Spleen (tissue), 11 donors: ENCODE data around the gene SLC39A8. TPM values are rescaled to one million over a fixed set of nuclear protein-coding genes. Genes with fewer than 3 reads are reported as not detected.

ENCODE experiments used
- DNase-seq: peaks from one replicate; pipeline ENCODE4 v3.0.0-alpha.2; 2020
- H3K27ac ChIP-seq, 8 donors: fragments of 200-600 bp; sonication (generic) in 7 of 8; 1 replicate in 4 of 8; 2 replicates in 4 of 8; pipeline versions ENCODE4 v1.5.0 to v1.8.0; 2016 to 2021; ENCODE audit warnings: inconsistent platforms in 4 of 8, mild to moderate bottlenecking in 4 of 8, moderate library complexity in 1 of 8
- H3K27me3 ChIP-seq, 7 donors: fragments of 200-600 bp; sonication (generic) in 6 of 7; replicated peaks in 1 of 7; 1 replicate in 4 of 7; 2 replicates in 3 of 7; pipeline versions ENCODE4 v1.5.0 to v1.8.0; 2016 to 2021; ENCODE audit warnings: inconsistent platforms in 3 of 7, mild to moderate bottlenecking in 1 of 7
- H3K36me3 ChIP-seq, 6 donors: fragments of 200-600 bp; sonication (generic) in 5 of 6; 1 replicate in 4 of 6; 2 replicates in 2 of 6; pipeline versions ENCODE4 v1.5.0 to v1.8.0; 2016 to 2021; ENCODE audit warnings: inconsistent platforms in 2 of 6
- H3K4me1 ChIP-seq, 6 donors: fragments of 200-600 bp; sonication (generic) in 5 of 6; 1 replicate in 3 of 6; 2 replicates in 3 of 6; pipeline versions ENCODE4 v1.5.0 to v1.8.0; 2016 to 2021; ENCODE audit warnings: inconsistent platforms in 3 of 6
- H3K4me3 ChIP-seq, 8 donors: fragments of 200-600 bp; sonication (generic) in 7 of 8; 1 replicate in 4 of 8; 2 replicates in 4 of 8; pipeline versions ENCODE4 v1.5.0 to v1.8.0; 2016 to 2021; ENCODE audit warnings: inconsistent platforms in 4 of 8, mild to moderate bottlenecking in 4 of 8, moderate library complexity in 2 of 8
- H3K9me3 ChIP-seq, 8 donors: fragments of 200-600 bp; sonication (generic) in 7 of 8; 1 replicate in 4 of 8; 2 replicates in 4 of 8; pipeline versions ENCODE4 v1.5.0 to v1.8.0; 2016 to 2021; ENCODE audit warnings: inconsistent platforms in 4 of 8
- CTCF ChIP-seq, 11 experiments: fragments of 200-600 bp in 7 of 11; fragments of 450-650 bp in 4 of 11; sonication (generic) in 4 of 11; IDR thresholded peaks in 8 of 11; conservative IDR thresholded peaks in 3 of 11; 1 replicate in 7 of 11; 2 replicates in 4 of 11; pipeline versions ENCODE4 v1.4.0 to v1.8.0; 2016 to 2021; ENCODE audit warnings: antibody characterized with exemption in 11 of 11, inconsistent platforms in 4 of 11, mild to moderate bottlenecking in 1 of 11
- POLR2A ChIP-seq, 3 donors: fragments of 450-650 bp; IDR thresholded peaks; one replicate each; pipeline ENCODE4 v1.5.1; 2017; ENCODE audit warnings: antibody characterized with exemption in 3 of 3, mild to moderate bottlenecking in 1 of 3
- POLR2AphosphoS5 ChIP-seq, 3 donors: sonication (generic); formaldehyde crosslinking; IDR thresholded peaks; one replicate each; pipeline ENCODE4 v1.5.1; 2017; ENCODE audit warnings: antibody characterized with exemption in 3 of 3
- WGBS, 5 donors: extraction: QIAGEN DNeasy Blood & Tissue Kit in 3 of 5; methylation state at CpG; one replicate each; pipeline versions ENCODE4 v1.1.5 to v1.1.7; 2013 to 2018; 5-methylcytosine and 5-hydroxymethylcytosine counted together
- intact Hi-C: fragments of 100-400 bp; cut with DNase I; formaldehyde crosslinking; loops from one replicate; pipeline ENCODE4 v1.15.0; 2023; ENCODE audit warnings: low total_unique reads
- polyA plus RNA-seq, 3 donors: library from polyadenylated mRNA; stranded (reverse); fragments of 200-250 nt; gene quantifications; one replicate each; pipeline ENCODE4 v1.2.1, GENCODE V29; 2013
- total RNA-seq, 7 donors: library from RNA; depleted of rRNA in 3 of 7; stranded (reverse); fragments of >200 nt in 3 of 7; fragmentation: NEBNext Ultra II Directional in 4 of 7; extraction: Animal tissue kit (Norgen Biotek cat#: 25700) in 4 of 7; gene quantifications; one replicate each; pipeline versions ENCODE4 v1.1.0 to v1.2.1, GENCODE V29; 2016 to 2021
- donor health status: healthy with polysubstance abuse.
- donor health status: DM: no; HTN: no; CAD: no; lungs with moderate emphysema.
- donor health status: DM: no; HTN: no; CAD: no.
- donor health status: Bipolar disorder and iron deficiency.
- donor health status: healthy.
- donor health status: DM: no; HTN: no; CAD: no.
- donor health status: DM: yes; HTN: yes; CAD: no.

The SLC39A8 gene
- total and polyA plus RNA-seq, 10 donors, result 4.5 to 21.7 (median 15.6) TPM

- H3K4me1 ChIP-seq, result peaks cover 0 to 11% (median 0%) of the 10 kb centered on the region in 6 donors
- no peaks in the 10 kb centered on the region for H3K9me3 ChIP-seq
- no peak for TF ChIP-seq CTCF (IDR thresholded peaks at IDR 0.05 in 8 of 11, conservative IDR thresholded peaks at IDR 0.05 in 3 of 11)
- TF ChIP-seq POLR2AphosphoS5 (IDR thresholded peaks at IDR 0.05), result no peak
- no peak for TF ChIP-seq POLR2A (IDR thresholded peaks at IDR 0.05)
- intact Hi-C loops, result no loop called here
- H3K27ac ChIP-seq, result no peak overlapping the region
- WGBS, 5 donors, result 41 to 81% (median 67%) methylated on average over 1 of the region's 1 CpG
- DNase-seq, result no peak
- peaks cover 0 to 24% (median 0%) of the 10 kb centered on the region in 6 donors for H3K36me3 ChIP-seq
- H3K4me3 ChIP-seq, result no peak overlapping the region
- H3K27me3 ChIP-seq, result no peaks in the 10 kb centered on the region
Measured at GRCh38 chr4:102298716-102299115, 46.6 kb downstream of the SLC39A8 start.

GRCh38 chr4:102295153-102295862 is 50.0 kb downstream of the SLC39A8 start:
- Histone ChIP-seq H3K27me3 (no peaks in the 10 kb centered on the region), H3K4me3 (no peak overlapping the region), H3K9me3 (no peaks in the 10 kb centered on the region), H3K4me1 (peaks cover 0 to 11% (median 0%) of the 10 kb centered on the region in 6 donors), H3K36me3 (peaks cover 0 to 17% (median 0%) of the 10 kb centered on the region in 6 donors), H3K27ac (no peak overlapping the region)
- intact Hi-C loops, result no loop called here
- TF ChIP-seq POLR2A (IDR thresholded peaks at IDR 0.05), result no peak
- TF ChIP-seq CTCF (IDR thresholded peaks at IDR 0.05 in 8 of 11, conservative IDR thresholded peaks at IDR 0.05 in 3 of 11), result no peak
- no peak for TF ChIP-seq POLR2AphosphoS5 (IDR thresholded peaks at IDR 0.05)
- no peak for DNase-seq

- DNase-seq, result no peak
- Histone ChIP-seq H3K36me3 (peaks cover 0 to 8% (median 0%) of the 10 kb centered on the region in 6 donors), H3K9me3 (no peaks in the 10 kb centered on the region), H3K4me1 (no peaks in the 10 kb centered on the region), H3K27me3 (no peaks in the 10 kb centered on the region), H3K27ac (no peak overlapping the region), H3K4me3 (no peak overlapping the region)
- TF ChIP-seq POLR2A (IDR thresholded peaks at IDR 0.05) (no peak), CTCF (IDR thresholded peaks at IDR 0.05 in 8 of 11, conservative IDR thresholded peaks at IDR 0.05 in 3 of 11) (no peak), POLR2AphosphoS5 (IDR thresholded peaks at IDR 0.05) (no peak)
- intact Hi-C loops, result no loop called here
Measured at GRCh38 chr4:102288497-102288896, 56.8 kb downstream of the SLC39A8 start.

GRCh38 chr4:102285831-102286230 is 59.5 kb downstream of the SLC39A8 start:
- no peak for TF ChIP-seq POLR2A (IDR thresholded peaks at IDR 0.05)
- no peak for TF ChIP-seq POLR2AphosphoS5 (IDR thresholded peaks at IDR 0.05)
- TF ChIP-seq CTCF (IDR thresholded peaks at IDR 0.05 in 8 of 11, conservative IDR thresholded peaks at IDR 0.05 in 3 of 11), result no peak
- no peak overlapping the region for H3K27ac ChIP-seq

More at GRCh38 chr4:102285831-102286230, 59.5 kb downstream of the SLC39A8 start:
- Histone ChIP-seq H3K9me3 (no peaks in the 10 kb centered on the region), H3K27me3 (no peaks in the 10 kb centered on the region), H3K4me3 (no peak overlapping the region), H3K36me3 (peaks cover 0 to 6% (median 0%) of the 10 kb centered on the region in 6 donors), H3K4me1 (no peaks in the 10 kb centered on the region)
- intact Hi-C loops, result no loop called here
- DNase-seq, result no peak
